Esophagus (tissue), 2 donors: Measurements from ENCODE around the gene HEXD. TPM values are rescaled to one million over a fixed set of nuclear protein-coding genes. Genes with fewer than 3 reads are reported as not detected.

Source experiments
- H3K27ac ChIP-seq, 2 donors: one replicate each; pipeline ENCODE4 v1.5.1; 2013; ENCODE audit warnings: low read depth in 2 of 2, mild to moderate bottlenecking in 2 of 2, inconsistent platforms in 1 of 2, low read length in 1 of 2, moderate library complexity in 1 of 2
- H3K27me3 ChIP-seq, 2 donors: one replicate each; pipeline ENCODE4 v1.6.1; 2013; ENCODE audit warnings: low read length in 2 of 2, control low read depth in 1 of 2, mild to moderate bottlenecking in 1 of 2; ENCODE audit not compliant: insufficient read depth in 2 of 2, control insufficient read depth in 1 of 2
- H3K36me3 ChIP-seq, 2 donors: one replicate each; pipeline ENCODE4 v1.6.1; 2013; ENCODE audit warnings: low read length in 1 of 2; ENCODE audit not compliant: control insufficient read depth in 2 of 2, insufficient read depth in 2 of 2
- H3K4me1 ChIP-seq, 2 donors: one replicate each; pipeline ENCODE4 v1.6.1; 2013; ENCODE audit warnings: low read length in 1 of 2; ENCODE audit not compliant: control insufficient read depth in 2 of 2, insufficient read depth in 2 of 2
- H3K4me3 ChIP-seq, 2 donors: one replicate each; pipeline ENCODE4 v1.5.1; 2013; ENCODE audit warnings: low read length in 2 of 2, mild to moderate bottlenecking in 2 of 2, low read depth in 1 of 2, moderate library complexity in 1 of 2
- H3K9me3 ChIP-seq, 2 donors: one replicate each; pipeline ENCODE4 v1.6.1; 2013; ENCODE audit warnings: mild to moderate bottlenecking in 2 of 2, low read depth in 1 of 2, low read length in 1 of 2, moderate library complexity in 1 of 2; ENCODE audit not compliant: control insufficient read depth in 2 of 2, insufficient read depth in 1 of 2
- whole genome bisulfite sequencing, 2 donors: extraction: QIAGEN DNeasy Blood & Tissue Kit; methylation state at CpG; one replicate each; pipeline ENCODE4 v1.1.7; 2013; 5-methylcytosine and 5-hydroxymethylcytosine counted together
- polyA plus RNA-seq, 2 donors: library from polyadenylated mRNA; stranded (reverse); fragments of 200-250 nt; gene quantifications; one replicate each; pipeline ENCODE4 v1.2.3, GENCODE V29; 2013
- donor health status: healthy with polysubstance abuse.
- donor health status: Bipolar disorder and iron deficiency.

HEXD gene
- polyA plus RNA-seq, 2 donors: 24.0 to 46.5 TPM

GRCh38 chr17:82438401-82439193 lies 20.4 kb downstream of the HEXD start:
- Histone ChIP-seq H3K27ac (no peak overlapping the region), H3K27me3 (no peaks in the 10 kb centered on the region), H3K36me3 (peaks cover 0 to 24% of the 10 kb centered on the region in 2 donors), H3K4me3 (no peak overlapping the region), H3K9me3 (no peaks in the 10 kb centered on the region), H3K4me1 (peaks cover 2 to 7% of the 10 kb centered on the region in 2 donors)
- WGBS, 2 donors: 85 to 89% methylated on average over 26 of the region's 26 CpGs

- WGBS, 2 donors: 85 to 88% methylated on average over 29 of the region's 29 CpGs
- H3K4me1 ChIP-seq: peaks cover 5 to 13% of the 10 kb centered on the region in 2 donors
- no peak overlapping the region for H3K27ac ChIP-seq
Measured at GRCh38 chr17:82439194-82439828, 21.2 kb downstream of the HEXD start.

GRCh38 chr17:82439829-82440365 lies 21.8 kb downstream of the HEXD start:
- 94 to 95% methylated on average over 34 of the region's 34 CpGs for WGBS, 2 donors
- no peaks in the 10 kb centered on the region for H3K27me3 ChIP-seq
- H3K27ac ChIP-seq: no peak overlapping the region

More at GRCh38 chr17:82439194-82439828, 21.2 kb downstream of the HEXD start:
- Histone ChIP-seq H3K9me3 (no peaks in the 10 kb centered on the region), H3K27me3 (no peaks in the 10 kb centered on the region), H3K4me3 (no peak overlapping the region), H3K36me3 (peaks cover 0 to 30% of the 10 kb centered on the region in 2 donors)

GRCh38 chr17:82440469-82440981 lies 22.4 kb downstream of the HEXD start:
- Histone ChIP-seq H3K36me3 (peaks cover 0 to 33% of the 10 kb centered on the region in 2 donors), H3K27ac (no peak overlapping the region), H3K9me3 (no peaks in the 10 kb centered on the region), H3K4me3 (no peak overlapping the region), H3K27me3 (no peaks in the 10 kb centered on the region), H3K4me1 (peaks cover 6 to 19% of the 10 kb centered on the region in 2 donors)
- WGBS, 2 donors: 74 to 78% methylated on average over 22 of the region's 22 CpGs

More at GRCh38 chr17:82439829-82440365, 21.8 kb downstream of the HEXD start:
- H3K4me1 ChIP-seq: peaks cover 6 to 15% of the 10 kb centered on the region in 2 donors
- H3K9me3 ChIP-seq: no peaks in the 10 kb centered on the region
- H3K36me3 ChIP-seq: peaks cover 0 to 36% of the 10 kb centered on the region in 2 donors
- H3K4me3 ChIP-seq: no peak overlapping the region

GRCh38 chr17:82440991-82441627 lies 23.0 kb downstream of the HEXD start:
- no peaks in the 10 kb centered on the region for H3K9me3 ChIP-seq
- no peaks in the 10 kb centered on the region for H3K27me3 ChIP-seq
- no peak overlapping the region for H3K27ac ChIP-seq
- H3K4me1 ChIP-seq: peaks cover 6 to 25% of the 10 kb centered on the region in 2 donors
- WGBS, 2 donors: 71 to 75% methylated on average over 15 to 17 of the region's 17 CpGs
- peaks cover 0 to 36% of the 10 kb centered on the region in 2 donors for H3K36me3 ChIP-seq
- H3K4me3 ChIP-seq: no peak overlapping the region

GRCh38 chr17:82441691-82442487 lies 23.7 kb downstream of the HEXD start:
- peaks cover 8 to 25% of the 10 kb centered on the region in 2 donors for H3K4me1 ChIP-seq
- no peak overlapping the region for H3K27ac ChIP-seq
- no peaks in the 10 kb centered on the region for H3K27me3 ChIP-seq
- H3K36me3 ChIP-seq: peaks cover 0 to 36% of the 10 kb centered on the region in 2 donors
- WGBS, 2 donors: 79 to 84% methylated on average over 27 of the region's 27 CpGs
- no peaks in the 10 kb centered on the region for H3K9me3 ChIP-seq
- no peak overlapping the region for H3K4me3 ChIP-seq

- Histone ChIP-seq H3K27me3 (no peaks in the 10 kb centered on the region), H3K4me3 (no peak overlapping the region), H3K36me3 (peaks cover 0 to 36% of the 10 kb centered on the region in 2 donors), H3K27ac (no peak overlapping the region), H3K4me1 (peaks cover 8 to 25% of the 10 kb centered on the region in 2 donors), H3K9me3 (no peaks in the 10 kb centered on the region)
- WGBS, 2 donors: 77 to 80% methylated on average over 28 of the region's 28 CpGs
Measured at GRCh38 chr17:82442643-82443464, 24.7 kb downstream of the HEXD start.

- Histone ChIP-seq H3K9me3 (no peaks in the 10 kb centered on the region), H3K27me3 (no peaks in the 10 kb centered on the region), H3K4me1 (peaks cover 8 to 25% of the 10 kb centered on the region in 2 donors), H3K4me3 (no peak overlapping the region), H3K27ac (no peak overlapping the region), H3K36me3 (peaks cover 0 to 36% of the 10 kb centered on the region in 2 donors)
- WGBS, 2 donors: 62 to 68% methylated on average over 30 to 37 of the region's 40 CpGs
Measured at GRCh38 chr17:82443465-82444283, 25.5 kb downstream of the HEXD start.
